ENCODE data around the gene FHDC1. TPM values are rescaled to one million over a fixed set of nuclear protein-coding genes. Genes with fewer than 3 reads are reported as not detected.
A peak's percentile ranks its signal among the peaks of the same experiment; 100 is the strongest.
"Not testable (repeated sequence)": the region's sequence is repeated elsewhere in the genome, so short reads cannot be mapped to it uniquely, and the experiment has no call there.

The FHDC1 gene
- under 0.01 TPM for total RNA-seq

DNA sequence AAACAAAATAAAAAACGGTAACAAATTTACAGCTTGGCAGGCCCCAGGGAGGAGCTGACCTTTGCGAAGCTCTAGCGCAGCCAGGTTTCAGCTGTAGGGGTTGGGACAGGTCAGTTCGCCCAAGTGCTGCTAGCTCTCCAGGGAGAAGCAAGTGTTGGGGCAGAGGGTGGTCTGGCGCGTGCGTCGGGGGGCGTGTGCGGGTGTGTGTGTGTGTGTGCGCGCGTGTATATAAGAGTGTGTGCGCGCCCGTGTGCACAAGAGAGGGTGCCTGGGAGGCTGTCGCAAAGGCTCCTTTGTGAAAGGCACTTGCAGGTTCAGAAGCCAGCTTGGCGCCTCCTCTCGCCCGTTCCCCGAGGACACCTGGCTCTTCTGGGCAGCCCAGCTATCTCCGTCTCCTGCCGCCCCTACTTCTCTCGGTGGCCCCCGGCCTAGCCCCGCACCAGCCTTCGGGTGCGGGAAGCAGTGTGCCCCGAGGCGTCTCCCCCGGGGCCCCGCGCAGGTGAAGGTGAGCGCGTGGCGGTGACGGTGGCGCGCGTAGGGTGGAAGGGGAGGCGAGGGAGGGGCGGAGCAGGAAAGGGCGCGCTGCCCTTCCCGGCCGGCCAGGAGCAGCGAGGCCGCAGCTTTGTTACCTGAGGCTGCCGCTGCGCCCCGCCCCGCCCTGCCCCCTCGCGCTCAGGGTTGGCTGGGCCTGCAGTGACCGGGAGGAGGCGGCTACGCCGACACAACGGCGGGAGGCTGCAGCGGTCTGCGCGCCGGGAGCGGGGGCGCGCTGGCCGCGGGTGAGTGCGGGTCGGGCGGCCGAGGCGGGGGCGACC is at the start of gene FHDC1:
Gene FHDC1, plus strand, starts transcription at position 693 of the 815 bp plus-strand sequence. CDS start 6,735 bp downstream, outside the sequence.
- no peaks in the 10 kb centered on the region for H3K9me3 ChIP-seq (ENCODE audit: low read depth, low read length)
- H3K27me3 ChIP-seq (ENCODE audit: insufficient read depth, low read length), result peaks cover 71% of the 10 kb centered on the region
- H3K4me3 ChIP-seq (ENCODE audit: low read length), result peak within 1 kb of the TSS; percentile 24
- peaks cover 36% of the 10 kb centered on the region for H3K4me1 ChIP-seq (ENCODE audit: insufficient read depth, low read length)

GRCh38 chr4:152887981-152888380 is 48.1 kb upstream of the FHDC1 start:
- Histone ChIP-seq H3K4me1 (ENCODE audit: insufficient read depth, low read length) (no peaks in the 10 kb centered on the region), H3K4me3 (ENCODE audit: low read length) (no peak overlapping the region), H3K9me3 (ENCODE audit: low read depth, low read length) (no peaks in the 10 kb centered on the region), H3K27me3 (ENCODE audit: insufficient read depth, low read length) (no peaks in the 10 kb centered on the region)

- Histone ChIP-seq H3K9me3 (ENCODE audit: low read depth, low read length) (no peaks in the 10 kb centered on the region), H3K4me3 (ENCODE audit: low read length) (no peak overlapping the region), H3K4me1 (ENCODE audit: insufficient read depth, low read length) (no peaks in the 10 kb centered on the region), H3K27me3 (ENCODE audit: insufficient read depth, low read length) (no peaks in the 10 kb centered on the region)
These were observed 43.1 kb upstream of the FHDC1 start for GRCh38 chr4:152892974-152893373.

GRCh38 chr4:152894673-152895072 is 41.5 kb upstream of the FHDC1 start:
- H3K4me3 ChIP-seq (ENCODE audit: low read length), result no peak overlapping the region
- H3K27me3 ChIP-seq (ENCODE audit: insufficient read depth, low read length), result no peaks in the 10 kb centered on the region
- H3K9me3 ChIP-seq (ENCODE audit: low read depth, low read length), result no peaks in the 10 kb centered on the region
- no peaks in the 10 kb centered on the region for H3K4me1 ChIP-seq (ENCODE audit: insufficient read depth, low read length)

- Histone ChIP-seq H3K4me3 (ENCODE audit: low read length) (no peak overlapping the region), H3K27me3 (ENCODE audit: insufficient read depth, low read length) (no peaks in the 10 kb centered on the region), H3K9me3 (ENCODE audit: low read depth, low read length) (no peaks in the 10 kb centered on the region), H3K4me1 (ENCODE audit: insufficient read depth, low read length) (no peaks in the 10 kb centered on the region)
These were observed 39.3 kb upstream of the FHDC1 start for GRCh38 chr4:152896811-152897210.

DNA sequence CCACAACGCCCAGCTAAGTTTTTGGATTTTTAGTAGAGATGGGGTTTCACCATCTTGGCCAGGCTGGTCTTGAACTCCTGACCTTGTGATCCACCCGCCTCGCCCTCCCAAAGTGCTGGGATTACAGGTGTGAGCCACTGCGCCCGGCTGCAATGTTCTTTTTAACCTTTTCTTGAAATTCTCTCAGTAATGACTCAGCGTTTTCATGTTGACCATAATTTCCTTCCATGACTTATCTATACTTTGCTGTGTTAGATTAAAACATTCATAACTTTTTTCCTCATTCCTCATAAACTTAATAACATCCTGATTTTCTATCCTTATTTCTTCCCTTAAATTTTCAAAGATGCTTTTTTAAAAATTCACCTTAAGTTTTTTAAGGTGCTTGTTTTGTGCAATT is 38.0 kb upstream of the FHDC1 start:
- not testable (repeated sequence) for H3K4me1 ChIP-seq (ENCODE audit: insufficient read depth, low read length); H3K27me3 ChIP-seq (ENCODE audit: insufficient read depth, low read length); H3K9me3 ChIP-seq (ENCODE audit: low read depth, low read length); H3K4me3 ChIP-seq (ENCODE audit: low read length)

DNA sequence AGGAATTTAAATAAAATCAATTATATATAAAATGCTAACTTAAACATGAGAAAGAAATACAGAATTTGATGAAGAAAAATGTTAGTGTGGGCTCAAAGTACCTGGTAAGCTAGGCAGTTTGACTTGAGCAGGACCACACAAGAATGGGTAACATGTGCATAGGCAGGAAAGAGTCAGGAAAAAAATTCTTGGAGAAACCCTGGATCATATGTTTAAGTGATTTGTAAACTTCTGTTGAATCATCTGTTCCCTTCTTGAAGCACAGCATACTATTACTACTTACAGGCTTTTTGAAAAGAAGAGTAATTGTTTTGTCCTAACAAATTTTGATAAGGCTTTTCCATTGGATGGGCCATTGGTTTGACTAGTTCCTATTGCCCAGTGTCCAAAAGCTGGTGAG is 37.5 kb upstream of the FHDC1 start:
- Histone ChIP-seq H3K4me3 (ENCODE audit: low read length) (no peak overlapping the region), H3K27me3 (ENCODE audit: insufficient read depth, low read length) (no peaks in the 10 kb centered on the region), H3K9me3 (ENCODE audit: low read depth, low read length) (no peaks in the 10 kb centered on the region), H3K4me1 (ENCODE audit: insufficient read depth, low read length) (no peaks in the 10 kb centered on the region)

DNA sequence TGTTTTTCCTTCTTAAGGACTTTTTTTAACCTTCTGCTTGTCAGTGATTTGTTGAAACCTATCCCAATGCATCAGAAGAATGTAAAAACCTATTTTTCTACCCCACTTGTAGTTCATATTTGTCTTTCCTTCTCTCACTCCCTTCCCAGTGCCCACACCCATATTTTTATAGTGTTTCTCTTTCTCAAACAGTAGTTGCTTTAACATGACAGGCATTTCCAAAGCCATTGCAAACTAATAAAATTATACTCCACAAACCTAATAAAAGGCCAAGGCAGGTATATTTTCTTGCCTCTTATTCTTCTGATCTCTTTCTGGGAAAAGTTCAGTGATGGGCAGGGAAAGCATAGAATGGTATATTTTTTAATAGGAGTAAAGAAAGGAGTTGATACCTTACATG is 35.7 kb upstream of the FHDC1 start:
- Histone ChIP-seq H3K9me3 (ENCODE audit: low read depth, low read length) (no peaks in the 10 kb centered on the region), H3K27me3 (ENCODE audit: insufficient read depth, low read length) (no peaks in the 10 kb centered on the region), H3K4me3 (ENCODE audit: low read length) (no peak overlapping the region), H3K4me1 (ENCODE audit: insufficient read depth, low read length) (no peaks in the 10 kb centered on the region)

DNA sequence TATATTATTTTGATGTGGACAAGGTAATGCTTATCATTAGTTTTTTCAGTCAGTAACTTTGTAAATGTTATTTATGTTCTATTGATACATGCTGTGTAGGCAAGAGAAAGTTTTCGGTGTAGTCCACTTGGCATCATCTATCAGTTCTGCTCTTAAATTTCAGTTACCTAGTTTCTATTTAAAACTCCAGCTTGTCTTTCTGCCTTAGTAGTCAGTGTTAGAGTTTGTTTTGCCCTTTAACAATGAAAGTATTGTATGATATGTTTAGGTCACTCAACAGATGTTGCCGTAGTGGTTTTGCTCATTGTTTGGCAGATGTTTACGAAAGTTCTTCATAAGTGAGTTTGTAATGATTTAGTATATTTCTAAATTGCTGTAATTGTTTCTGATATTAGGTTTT is 34.9 kb upstream of the FHDC1 start:
- Histone ChIP-seq H3K4me1 (ENCODE audit: insufficient read depth, low read length) (no peaks in the 10 kb centered on the region), H3K4me3 (ENCODE audit: low read length) (no peak overlapping the region), H3K27me3 (ENCODE audit: insufficient read depth, low read length) (no peaks in the 10 kb centered on the region), H3K9me3 (ENCODE audit: low read depth, low read length) (no peaks in the 10 kb centered on the region)

DNA sequence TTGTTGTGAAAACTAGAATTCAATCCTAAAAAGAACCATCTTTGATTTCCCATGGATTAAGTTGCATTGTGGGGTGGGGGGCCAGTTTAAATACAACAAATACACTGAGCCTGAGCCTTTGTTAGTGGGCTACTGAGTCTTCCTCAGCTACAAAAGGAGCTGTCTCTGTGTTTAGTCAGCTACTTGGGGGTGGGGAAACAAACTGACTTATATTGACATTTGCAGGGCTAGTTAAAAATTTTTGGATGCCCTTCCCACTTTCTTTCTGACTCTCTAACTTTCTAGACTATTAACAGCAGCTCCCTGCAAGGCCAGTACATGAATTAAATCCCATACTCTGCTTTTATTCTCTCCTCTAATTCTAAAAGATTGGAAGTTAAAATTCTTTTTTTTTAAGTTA is 32.5 kb upstream of the FHDC1 start:
- no peaks in the 10 kb centered on the region for H3K27me3 ChIP-seq (ENCODE audit: insufficient read depth, low read length)
- H3K9me3 ChIP-seq (ENCODE audit: low read depth, low read length), result no peaks in the 10 kb centered on the region
- no peaks in the 10 kb centered on the region for H3K4me1 ChIP-seq (ENCODE audit: insufficient read depth, low read length)
- H3K4me3 ChIP-seq (ENCODE audit: low read length), result no peak overlapping the region

GRCh38 chr4:152909901-152910300 is 26.2 kb upstream of the FHDC1 start:
- Histone ChIP-seq H3K4me1 (ENCODE audit: insufficient read depth, low read length) (no peaks in the 10 kb centered on the region), H3K27me3 (ENCODE audit: insufficient read depth, low read length) (no peaks in the 10 kb centered on the region), H3K9me3 (ENCODE audit: low read depth, low read length) (no peaks in the 10 kb centered on the region), H3K4me3 (ENCODE audit: low read length) (no peak overlapping the region)

- Histone ChIP-seq H3K9me3 (ENCODE audit: low read depth, low read length) (no peaks in the 10 kb centered on the region), H3K4me3 (ENCODE audit: low read length) (no peak overlapping the region), H3K27me3 (ENCODE audit: insufficient read depth, low read length) (no peaks in the 10 kb centered on the region), H3K4me1 (ENCODE audit: insufficient read depth, low read length) (no peaks in the 10 kb centered on the region)
These were observed 25.6 kb upstream of the FHDC1 start for GRCh38 chr4:152910521-152910920.

DNA sequence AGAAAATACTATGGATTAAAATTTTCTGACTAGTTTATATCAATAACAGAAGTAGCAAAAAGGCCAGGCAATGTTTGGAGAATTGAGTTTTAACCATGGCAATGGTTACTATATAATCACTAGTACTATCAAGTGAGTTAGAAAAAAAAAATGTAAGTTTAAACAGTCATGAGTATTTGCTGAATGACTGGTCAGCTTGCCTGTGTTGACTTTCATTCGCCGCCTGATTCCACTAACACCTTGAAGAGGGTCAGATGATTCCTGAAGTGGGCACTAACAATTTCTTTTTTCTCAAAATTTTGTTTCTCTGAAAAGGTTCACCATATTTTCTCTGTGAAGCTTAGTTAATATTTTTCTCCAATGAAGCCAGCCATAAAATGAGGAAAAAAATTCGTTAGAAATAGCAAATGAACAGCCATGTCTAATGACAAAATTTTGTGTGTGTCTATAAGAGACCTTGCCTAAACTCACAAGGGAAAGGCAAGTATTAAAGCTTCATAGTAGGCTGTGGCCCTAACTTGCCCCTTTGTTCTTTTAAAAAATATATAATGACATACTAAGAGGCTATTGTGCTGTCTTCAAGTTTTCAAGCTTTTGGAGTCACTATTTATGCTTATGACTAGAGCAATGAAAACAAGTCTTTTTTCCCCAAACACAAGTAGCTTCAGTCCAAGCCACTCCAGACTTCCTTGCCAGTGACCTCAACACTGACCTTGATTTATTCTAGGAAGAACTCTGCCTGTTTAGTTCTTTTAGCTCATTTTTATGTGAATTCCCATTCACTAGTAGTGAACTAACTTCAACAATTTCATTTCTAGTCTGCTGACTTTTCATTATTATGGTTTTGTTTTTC is 18.4 kb upstream of the FHDC1 start:
- Histone ChIP-seq H3K4me1 (ENCODE audit: insufficient read depth, low read length) (no peaks in the 10 kb centered on the region), H3K4me3 (ENCODE audit: low read length) (no peak overlapping the region), H3K9me3 (ENCODE audit: low read depth, low read length) (peaks cover 11% of the 10 kb centered on the region), H3K27me3 (ENCODE audit: insufficient read depth, low read length) (no peaks in the 10 kb centered on the region)

- no peaks in the 10 kb centered on the region for H3K27me3 ChIP-seq (ENCODE audit: insufficient read depth, low read length)
- H3K9me3 ChIP-seq (ENCODE audit: low read depth, low read length), result peaks cover 11% of the 10 kb centered on the region
- H3K4me3 ChIP-seq (ENCODE audit: low read length), result no peak overlapping the region
- no peaks in the 10 kb centered on the region for H3K4me1 ChIP-seq (ENCODE audit: insufficient read depth, low read length)
These were observed 16.3 kb upstream of the FHDC1 start for GRCh38 chr4:152919826-152920225.

- Histone ChIP-seq H3K4me1 (ENCODE audit: insufficient read depth, low read length) (no peaks in the 10 kb centered on the region), H3K4me3 (ENCODE audit: low read length) (no peak overlapping the region), H3K9me3 (ENCODE audit: low read depth, low read length) (peaks cover 11% of the 10 kb centered on the region), H3K27me3 (ENCODE audit: insufficient read depth, low read length) (no peaks in the 10 kb centered on the region)
These were observed 15.4 kb upstream of the FHDC1 start for GRCh38 chr4:152920768-152921167.
